HG03139 (cell line): ENCODE data around the gene BLOC1S4.
"Not testable (repeated sequence)": the region's sequence is repeated elsewhere in the genome, so short reads cannot be mapped to it uniquely, and the experiment has no call there.

Experiments
- ATAC-seq: cut with Tn5 transposase; IDR thresholded peaks from one replicate; pipeline ENCODE4 v1.9.1; 2021; ENCODE audit not compliant: unreplicated experiment

BLOC1S4 gene, protein sequence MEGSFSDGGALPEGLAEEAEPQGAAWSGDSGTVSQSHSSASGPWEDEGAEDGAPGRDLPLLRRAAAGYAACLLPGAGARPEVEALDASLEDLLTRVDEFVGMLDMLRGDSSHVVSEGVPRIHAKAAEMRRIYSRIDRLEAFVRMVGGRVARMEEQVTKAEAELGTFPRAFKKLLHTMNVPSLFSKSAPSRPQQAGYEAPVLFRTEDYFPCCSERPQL

DNA sequence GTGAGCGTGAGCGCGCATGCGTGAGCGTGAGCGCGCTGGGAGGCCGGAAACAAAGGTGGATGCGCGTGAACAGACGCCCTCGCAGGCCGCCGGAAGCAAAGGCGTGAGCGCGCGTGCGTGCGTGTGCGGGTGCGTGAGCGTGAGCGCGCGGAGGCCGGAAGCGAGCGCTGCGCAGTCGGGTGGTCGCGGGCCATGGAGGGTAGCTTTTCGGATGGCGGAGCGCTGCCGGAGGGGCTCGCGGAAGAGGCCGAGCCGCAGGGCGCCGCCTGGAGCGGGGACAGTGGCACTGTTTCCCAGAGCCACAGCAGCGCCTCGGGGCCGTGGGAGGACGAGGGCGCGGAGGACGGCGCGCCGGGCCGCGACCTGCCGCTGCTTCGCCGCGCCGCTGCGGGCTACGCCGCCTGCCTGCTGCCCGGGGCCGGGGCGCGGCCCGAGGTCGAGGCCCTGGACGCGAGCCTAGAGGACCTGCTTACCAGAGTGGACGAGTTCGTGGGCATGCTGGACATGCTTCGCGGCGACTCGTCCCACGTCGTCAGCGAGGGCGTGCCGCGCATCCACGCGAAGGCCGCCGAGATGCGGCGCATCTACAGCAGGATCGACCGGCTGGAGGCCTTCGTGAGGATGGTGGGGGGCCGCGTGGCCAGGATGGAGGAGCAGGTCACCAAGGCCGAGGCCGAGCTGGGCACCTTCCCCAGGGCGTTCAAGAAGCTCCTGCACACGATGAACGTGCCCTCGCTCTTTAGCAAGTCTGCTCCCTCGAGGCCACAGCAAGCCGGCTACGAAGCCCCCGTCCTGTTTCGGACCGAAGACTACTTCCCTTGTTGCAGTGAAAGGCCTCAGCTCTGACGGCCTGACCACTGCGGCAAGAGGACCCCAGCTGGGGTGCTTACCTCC lies at the start of gene BLOC1S4:
TSS of gene BLOC1S4 (plus strand) at position 157 of the 894 bp plus-strand sequence. CDS start at position 193, 36 bp downstream.
- peak; percentile 68 for ATAC-seq

GRCh38 chr4:6668391-6668790 lies 47.6 kb upstream of the BLOC1S4 start:
- no peak for ATAC-seq

DNA sequence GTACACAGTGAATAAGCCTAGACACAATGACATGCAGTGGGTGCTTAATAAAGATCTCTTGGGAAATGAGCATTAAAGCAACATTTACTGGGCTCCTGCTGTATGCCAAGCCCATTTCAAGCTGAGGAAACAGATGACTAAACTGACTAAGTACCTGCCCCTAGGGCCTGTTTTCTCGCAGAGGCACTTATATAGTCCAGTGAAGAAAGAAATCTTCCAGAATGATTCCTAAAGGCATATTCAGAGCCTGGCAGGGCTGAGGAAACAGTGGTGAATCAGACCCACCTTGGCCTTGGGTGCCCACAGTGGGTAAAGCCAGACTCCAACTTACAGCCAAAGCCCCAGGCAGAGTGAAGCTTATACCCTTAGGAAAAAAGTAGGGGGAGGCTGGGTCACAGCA lies 44.3 kb upstream of the BLOC1S4 start:
- ATAC-seq = no peak

DNA sequence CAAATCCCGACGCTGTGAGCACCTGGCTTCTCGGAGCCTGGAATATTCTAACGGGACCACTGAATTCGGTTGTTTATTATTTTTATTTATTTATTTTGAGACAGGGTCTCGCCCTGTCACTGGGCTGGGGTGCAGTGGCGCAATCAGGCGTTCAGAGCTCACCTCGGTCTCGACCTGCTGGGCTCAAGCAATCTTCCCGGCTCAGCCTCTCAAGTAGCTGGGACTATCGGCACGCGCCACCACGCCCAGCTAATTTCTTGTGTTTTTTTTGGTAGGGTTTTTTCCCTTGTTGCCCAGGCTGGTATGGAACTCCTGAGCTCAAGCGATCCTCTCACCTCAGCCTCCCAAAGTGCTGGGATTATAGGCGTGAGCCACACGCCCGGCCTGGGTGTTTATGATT lies 43.8 kb upstream of the BLOC1S4 start:
- ATAC-seq = no peak

DNA sequence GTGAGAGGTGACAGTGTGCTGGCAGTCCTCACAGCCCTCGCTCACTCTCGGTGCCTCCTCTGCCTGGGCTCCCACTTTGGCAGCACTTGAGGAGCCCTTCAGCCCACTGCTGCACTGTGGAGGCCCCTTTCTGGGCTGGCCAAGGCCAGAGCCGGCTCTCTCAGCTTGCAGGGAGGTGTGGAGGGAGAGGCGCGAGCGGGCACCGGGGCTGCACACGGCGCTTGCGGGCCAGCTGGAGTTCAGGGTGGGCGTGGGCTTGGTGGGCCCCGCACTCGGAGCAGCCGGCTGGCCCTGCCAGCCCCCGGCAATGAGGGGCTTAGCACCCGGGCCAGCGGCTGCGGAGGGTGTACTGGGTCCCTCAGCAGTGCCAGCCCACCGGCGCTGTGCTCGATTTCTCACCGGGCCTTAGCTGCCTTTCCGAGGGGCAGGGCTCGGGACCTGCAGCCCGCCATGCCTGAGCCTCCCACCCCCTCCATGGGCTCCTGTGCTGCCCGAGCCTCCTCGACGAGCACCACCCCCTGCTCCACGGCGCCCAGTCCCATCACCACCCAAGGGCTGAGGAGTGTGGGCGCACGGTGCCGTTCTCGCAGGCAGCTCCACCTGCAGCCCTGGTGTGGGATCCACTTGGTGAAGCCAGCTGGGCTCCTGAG lies 43.3 kb upstream of the BLOC1S4 start:
- ATAC-seq = not testable (repeated sequence)

- ATAC-seq = not testable (repeated sequence)
Observed at GRCh38 chr4:6673191-6673659, 42.7 kb upstream of the BLOC1S4 start.

DNA sequence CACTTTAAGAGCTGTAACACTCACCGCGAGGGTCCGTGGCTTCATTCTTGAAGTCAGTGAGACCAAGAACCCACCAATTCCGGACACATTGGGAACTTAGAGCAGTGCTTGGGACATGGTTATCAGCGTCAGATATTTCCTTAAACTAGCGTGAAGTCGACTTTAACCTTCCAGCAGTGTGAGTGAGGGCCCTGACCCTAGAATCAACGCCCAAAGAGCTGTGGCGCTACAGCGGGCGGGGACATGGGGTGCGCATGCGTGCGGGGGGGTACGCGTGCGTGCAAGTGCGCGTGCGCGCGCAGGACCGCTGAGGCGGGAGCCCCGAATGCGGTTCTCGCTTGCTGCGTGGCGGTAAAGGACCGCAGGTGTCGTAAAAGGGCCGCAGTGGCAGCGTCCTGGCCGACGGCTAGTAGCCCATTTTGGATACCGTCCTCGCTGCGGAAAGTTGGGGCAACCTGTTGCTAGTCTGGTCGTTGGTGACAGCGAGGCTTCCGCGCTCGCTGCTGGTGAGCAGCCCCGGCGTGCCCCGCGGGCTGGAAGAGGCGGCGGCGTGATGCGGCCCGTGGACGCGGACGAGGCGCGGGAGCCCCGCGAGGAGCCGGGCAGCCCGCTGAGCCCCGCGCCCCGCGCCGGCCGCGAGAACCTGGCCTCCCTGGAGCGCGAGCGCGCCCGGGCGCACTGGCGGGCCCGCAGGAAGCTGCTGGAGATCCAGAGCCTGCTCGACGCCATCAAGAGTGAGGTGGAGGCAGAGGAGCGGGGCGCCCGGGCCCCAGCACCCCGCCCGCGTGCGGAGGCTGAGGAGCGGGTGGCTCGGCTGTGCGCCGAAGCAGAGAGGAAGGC lies 42.1 kb upstream of the BLOC1S4 start:
- ATAC-seq = peak; percentile 70

DNA sequence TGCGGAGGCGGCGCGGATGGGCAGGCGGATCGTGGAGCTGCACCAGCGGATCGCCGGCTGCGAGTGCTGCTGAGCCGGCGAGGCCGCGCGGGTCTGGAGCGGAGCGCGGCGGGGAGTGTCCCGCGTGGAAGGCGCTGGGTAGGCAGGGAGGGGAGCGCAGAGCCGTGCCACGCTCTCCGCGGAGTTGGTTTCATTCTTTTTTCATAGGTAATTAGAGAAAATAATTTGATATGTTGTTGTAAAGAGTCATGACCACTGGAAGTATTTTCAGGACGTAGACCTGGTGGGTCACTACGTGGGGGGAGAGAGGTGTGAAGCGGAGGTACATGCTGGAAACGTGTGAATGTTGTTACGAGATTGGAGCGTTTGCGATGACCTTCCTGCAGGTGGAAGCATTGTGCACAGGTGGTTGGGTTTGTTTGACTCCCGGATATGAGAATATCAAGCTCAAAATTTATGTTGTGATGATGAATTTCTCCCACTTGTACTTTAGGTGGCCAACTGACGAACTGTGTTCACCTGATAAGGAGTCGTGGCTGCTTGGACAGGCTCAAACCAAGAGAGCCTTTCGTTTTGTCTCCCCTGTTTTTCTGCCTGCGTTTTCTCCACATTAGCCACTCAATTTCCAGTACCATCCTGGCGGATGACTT lies 41.3 kb upstream of the BLOC1S4 start:
- ATAC-seq = peak; percentile 40

DNA sequence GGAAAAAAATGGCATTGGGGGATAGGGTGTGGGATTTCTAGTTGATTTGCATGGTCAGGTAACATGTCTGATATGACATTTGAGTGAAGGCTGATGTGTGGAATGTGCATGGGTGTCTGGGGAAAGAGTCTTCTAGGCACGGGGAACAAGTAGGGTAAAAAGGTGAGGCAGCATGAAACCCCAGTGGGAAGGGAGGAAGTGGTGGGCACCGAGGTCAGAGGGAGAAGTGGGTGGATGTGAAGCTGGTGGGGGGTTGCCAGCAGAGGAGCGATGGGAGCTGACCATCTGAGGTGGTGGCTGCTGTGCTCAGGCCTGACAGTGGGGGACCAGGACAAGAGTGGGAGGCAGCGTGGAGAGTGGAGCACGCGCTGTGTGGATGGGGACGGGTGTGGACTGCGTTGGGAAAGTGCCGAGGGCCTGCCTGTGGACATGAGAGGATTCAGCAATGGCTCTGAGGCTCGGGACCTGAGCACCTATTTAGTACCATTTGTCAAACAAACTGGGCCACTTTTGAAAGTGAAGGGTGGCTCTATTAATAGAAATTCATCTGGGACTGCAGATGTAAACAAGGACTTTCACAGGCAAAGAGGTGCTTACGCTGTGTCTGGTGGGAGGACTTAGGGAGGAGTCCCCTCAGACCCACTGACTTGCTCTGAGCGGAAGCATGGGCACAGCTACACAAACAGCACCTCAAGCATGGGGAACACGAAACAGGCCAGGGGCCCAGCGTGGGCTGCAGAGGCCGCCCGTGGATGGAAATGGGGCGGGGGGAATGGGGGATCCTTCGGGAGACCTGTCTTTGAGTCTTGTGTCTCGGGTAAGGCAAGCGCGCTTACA lies 39.0 kb upstream of the BLOC1S4 start:
- no peak for ATAC-seq

DNA sequence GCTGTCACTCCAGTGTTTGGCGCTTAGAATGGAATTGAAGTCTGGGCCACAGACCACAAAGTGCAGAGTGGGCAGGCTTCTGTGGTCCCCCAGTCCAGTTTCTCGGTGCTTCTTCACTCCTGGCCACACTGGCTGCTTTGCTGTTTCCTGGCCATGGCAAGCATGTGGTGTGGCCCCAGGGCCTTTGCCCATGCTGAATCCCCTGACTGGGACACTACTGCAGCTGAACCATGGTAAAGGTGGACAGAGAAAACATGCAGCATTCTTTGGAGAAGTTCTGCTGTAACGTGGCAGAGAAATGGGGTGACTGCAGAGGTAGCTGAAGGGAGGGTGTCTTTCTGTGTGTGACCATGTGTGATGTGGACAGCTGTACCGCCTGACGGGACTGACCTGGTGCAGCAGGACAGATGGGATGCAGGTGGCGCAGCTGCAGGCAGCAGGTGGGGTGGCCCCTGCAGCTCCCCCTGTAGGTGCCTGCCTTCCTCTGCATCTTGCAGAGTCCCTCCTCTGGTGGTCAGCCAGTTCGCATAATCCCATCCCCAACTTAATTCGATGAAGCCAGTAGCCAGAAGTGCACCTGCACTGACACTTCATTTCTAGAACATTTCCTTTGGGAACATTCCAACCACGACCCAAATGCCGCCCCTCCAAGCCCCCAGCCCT lies 35.5 kb upstream of the BLOC1S4 start:
- ATAC-seq = no peak

DNA sequence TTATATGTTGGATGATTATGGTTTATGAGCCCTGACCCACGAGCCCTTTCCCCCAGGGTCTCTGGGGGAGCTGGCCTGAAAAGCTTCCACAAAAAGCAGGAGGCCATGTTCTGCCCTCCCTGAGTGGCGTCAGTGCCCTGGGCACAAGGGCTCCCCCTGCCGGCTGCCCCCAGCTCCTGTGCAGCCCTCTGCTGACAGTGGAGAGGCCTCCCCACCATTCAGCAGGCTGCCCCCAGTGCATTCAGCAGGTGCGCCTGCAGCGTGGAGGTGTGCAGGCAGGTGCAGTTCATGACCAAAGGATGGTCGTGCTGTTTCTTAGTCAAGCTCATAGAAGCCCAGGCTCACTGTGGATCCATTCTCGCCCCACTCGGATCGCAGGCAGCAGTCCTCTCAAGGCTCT lies 34.8 kb upstream of the BLOC1S4 start:
- ATAC-seq = no peak

- ATAC-seq = no peak
Observed at GRCh38 chr4:6682862-6683590, 32.9 kb upstream of the BLOC1S4 start.

- no peak for ATAC-seq
Observed at GRCh38 chr4:6684656-6685055, 31.3 kb upstream of the BLOC1S4 start.

DNA sequence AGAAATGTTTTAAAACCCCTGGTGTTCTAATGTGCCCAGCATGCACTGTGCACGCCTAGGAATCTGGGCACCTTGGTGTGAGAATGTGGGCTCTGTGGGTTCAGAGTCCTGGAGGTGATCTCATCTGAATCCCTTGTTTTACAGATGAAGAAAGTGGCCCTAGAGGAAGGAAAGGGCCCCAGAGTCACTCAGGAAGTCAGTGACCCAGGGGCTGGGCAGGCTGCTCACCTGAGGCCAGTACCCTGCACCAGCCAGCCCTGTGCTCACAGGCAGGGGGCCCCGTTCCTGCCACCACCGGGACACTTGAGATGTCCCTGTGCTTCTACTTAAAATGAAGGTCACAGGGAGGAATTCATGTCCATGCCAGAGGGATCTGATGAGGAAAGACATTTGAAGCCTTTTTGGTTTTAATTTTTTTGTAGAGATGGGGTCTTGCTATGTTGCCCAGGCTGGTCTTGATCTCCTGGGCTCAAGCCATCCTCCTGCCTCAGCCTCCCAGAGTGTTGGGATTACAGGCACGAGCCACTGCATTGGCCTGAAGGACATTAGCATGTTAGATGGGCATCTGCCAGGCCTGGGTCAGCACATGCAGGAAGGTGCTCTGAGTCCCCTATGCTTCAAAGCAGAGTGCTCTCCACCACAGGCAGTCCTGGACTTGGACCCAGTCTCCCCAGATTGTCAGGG lies 29.7 kb upstream of the BLOC1S4 start:
- ATAC-seq = no peak

DNA sequence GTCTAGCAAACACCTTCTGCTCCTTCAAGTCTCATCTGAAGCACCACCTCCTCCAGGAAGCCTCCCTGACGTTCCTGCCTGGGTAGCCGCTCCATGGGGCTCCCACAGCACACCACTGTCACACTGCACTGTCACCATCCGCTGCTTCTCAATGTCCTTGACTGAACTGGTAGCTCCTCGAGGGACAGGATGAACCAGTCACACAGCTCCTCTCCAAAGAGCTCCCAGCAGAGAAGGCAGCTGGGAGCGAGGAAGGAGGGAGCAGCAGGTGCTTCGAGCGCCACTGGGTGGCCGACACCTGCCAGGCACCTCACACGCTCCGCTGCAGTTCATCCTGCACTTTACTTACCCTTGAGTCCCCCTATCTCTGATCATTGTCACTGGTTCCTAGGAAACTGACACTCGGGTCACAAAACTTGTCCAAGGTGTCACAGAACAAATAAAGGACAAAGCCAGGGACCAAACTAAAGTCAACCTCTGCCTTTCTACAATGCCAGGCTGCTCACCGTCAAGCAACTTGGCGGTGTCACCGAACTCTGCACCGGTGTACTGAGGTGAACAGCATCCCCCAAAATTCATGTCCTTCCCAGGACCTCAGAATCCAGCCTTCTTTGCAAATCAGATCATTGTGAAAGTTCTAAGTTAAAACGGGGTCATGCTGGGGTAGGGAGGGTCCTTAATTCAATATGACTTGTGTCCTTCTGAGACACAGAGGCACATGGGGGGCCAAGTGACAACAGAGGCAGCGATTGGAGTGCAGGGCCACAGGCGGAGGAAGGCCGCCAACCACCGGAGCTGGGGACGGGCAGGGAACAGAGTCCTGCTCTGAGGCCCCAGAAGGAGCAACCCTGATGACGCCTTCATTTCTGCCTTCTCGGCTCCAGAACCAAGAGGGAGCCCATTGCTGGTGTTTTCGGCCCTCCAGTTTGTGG lies 27.8 kb upstream of the BLOC1S4 start:
- ATAC-seq = no peak

DNA sequence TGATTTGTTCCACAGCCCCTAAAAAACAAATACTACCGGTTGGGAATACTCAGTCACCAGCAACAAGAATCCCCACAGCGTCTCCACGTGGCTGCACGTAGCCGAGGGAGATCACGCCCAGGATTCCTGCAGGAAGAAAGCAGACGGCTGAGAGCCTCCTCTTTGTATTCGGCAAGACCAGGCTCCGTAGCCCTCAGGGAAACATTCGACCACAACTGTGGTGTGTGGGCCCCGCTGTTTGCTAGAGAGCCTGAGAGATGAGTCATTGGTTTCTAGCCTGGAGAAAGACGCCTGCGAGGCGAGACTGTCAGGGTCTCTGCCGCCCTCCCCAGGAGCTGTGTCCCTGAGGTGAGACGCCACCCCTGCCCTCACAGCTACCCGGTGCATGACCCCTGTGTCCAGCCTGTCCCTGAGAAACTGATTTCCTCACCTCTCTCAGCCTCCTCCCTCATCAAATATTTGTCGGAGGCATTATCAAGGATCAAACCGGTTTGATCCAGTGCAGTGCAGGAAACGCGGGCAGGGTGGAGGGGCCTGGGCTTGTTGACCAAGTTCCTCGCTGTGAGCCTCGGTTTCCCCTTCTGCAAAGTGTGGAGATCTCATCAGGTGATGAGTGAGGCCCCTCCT lies 27.0 kb upstream of the BLOC1S4 start:
- peak; percentile 66 for ATAC-seq
